Measurements from ENCODE around the gene BAIAP2L2. TPM values are rescaled to one million over a fixed set of nuclear protein-coding genes. Genes with fewer than 3 reads are reported as not detected.
"Not testable (repeated sequence)": the region's sequence is repeated elsewhere in the genome, so short reads cannot be mapped to it uniquely, and the experiment has no call there.

The BAIAP2L2 gene
- total RNA-seq, 4 donors from 2014 or later: 0.59 to 1.7 TPM; not detected in 2

- H3K4me1 ChIP-seq: peaks cover 0 to 3% of the 10 kb centered on the region in 2 donors
- no peaks in the 10 kb centered on the region for H3K36me3 ChIP-seq
- no peaks in the 10 kb centered on the region for H3K27me3 ChIP-seq
- no peak for TF ChIP-seq POLR2A (IDR thresholded peaks at IDR 0.05)
- H3K9me3 ChIP-seq: no peaks in the 10 kb centered on the region
- H3K27ac ChIP-seq: no peak overlapping the region
- no peak for DNase-seq
- intact Hi-C loops (cut with DNase I; ENCODE audit: low total_unique reads): no loop called here
- no peak overlapping the region for H3K4me3 ChIP-seq
These were observed 69.3 kb downstream of the BAIAP2L2 start for GRCh38 chr22:38040953-38041759.

DNA sequence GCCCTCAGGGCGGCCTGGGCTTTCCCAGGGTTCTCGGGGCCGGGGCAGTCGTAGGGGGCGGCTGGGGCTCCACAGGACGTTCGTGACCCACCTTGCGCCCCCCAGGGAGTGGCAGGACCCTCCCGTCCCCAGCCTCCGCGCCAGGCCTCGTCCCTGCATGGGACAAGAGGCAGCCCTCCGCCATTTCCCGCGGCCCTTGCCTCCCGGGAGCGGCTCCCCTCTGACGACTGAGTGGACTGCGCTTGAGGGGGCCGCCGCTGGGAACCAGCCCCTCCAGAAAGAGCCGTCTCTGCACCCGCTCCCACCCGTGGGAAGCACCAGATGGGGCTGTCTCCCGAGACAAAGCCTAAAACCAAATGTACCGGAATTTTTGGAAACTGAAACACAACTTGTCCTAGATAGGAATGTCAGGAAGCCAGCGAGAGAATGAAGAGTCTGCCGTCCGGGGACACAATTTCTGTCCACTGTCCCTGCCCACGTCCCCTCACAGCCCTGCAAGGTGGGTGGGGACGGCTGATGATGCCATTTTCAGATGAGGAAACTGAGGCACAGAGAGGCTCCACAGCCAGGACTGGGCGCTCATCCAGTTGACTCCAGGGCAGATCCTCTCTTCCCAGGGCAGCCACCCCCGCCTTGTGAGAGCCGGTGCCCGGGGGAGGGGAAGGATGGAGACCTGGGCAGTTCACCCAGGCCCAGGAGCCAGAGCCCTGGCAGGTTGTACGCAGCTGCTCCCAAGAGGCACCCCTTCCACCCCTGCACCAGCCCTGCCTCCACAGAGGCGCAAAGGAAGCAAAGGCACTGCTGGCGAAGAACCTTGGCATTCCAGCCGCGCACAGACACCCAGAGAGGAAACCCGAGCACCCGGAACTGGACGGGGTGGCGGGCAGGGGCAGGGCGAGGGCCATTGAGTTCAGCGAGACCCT is 71.3 kb downstream of the BAIAP2L2 start:
- intact Hi-C loops (cut with DNase I; ENCODE audit: low total_unique reads): no loop called here
- Histone ChIP-seq H3K27ac (peak overlapping the region; percentile 36 to 55), H3K4me1 (peaks cover 0 to 6% of the 10 kb centered on the region in 2 donors), H3K9me3 (no peaks in the 10 kb centered on the region), H3K27me3 (no peaks in the 10 kb centered on the region), H3K4me3 (no peak overlapping the region), H3K36me3 (no peaks in the 10 kb centered on the region)
- TF ChIP-seq POLR2A (IDR thresholded peaks at IDR 0.05): no peak
- TF ChIP-seq, protein P1, sequence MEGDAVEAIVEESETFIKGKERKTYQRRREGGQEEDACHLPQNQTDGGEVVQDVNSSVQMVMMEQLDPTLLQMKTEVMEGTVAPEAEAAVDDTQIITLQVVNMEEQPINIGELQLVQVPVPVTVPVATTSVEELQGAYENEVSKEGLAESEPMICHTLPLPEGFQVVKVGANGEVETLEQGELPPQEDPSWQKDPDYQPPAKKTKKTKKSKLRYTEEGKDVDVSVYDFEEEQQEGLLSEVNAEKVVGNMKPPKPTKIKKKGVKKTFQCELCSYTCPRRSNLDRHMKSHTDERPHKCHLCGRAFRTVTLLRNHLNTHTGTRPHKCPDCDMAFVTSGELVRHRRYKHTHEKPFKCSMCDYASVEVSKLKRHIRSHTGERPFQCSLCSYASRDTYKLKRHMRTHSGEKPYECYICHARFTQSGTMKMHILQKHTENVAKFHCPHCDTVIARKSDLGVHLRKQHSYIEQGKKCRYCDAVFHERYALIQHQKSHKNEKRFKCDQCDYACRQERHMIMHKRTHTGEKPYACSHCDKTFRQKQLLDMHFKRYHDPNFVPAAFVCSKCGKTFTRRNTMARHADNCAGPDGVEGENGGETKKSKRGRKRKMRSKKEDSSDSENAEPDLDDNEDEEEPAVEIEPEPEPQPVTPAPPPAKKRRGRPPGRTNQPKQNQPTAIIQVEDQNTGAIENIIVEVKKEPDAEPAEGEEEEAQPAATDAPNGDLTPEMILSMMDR (IDR thresholded peaks at IDR 0.05): no peak
- DNase-seq: no peak

GRCh38 chr22:38038426-38038825 is 72.1 kb downstream of the BAIAP2L2 start:
- H3K27ac ChIP-seq: peak overlapping the region in 1 of 2 donors; percentile 55
- TF ChIP-seq POLR2A (IDR thresholded peaks at IDR 0.05): no peak
- TF ChIP-seq, protein P1 (IDR thresholded peaks at IDR 0.05): no peak
- H3K4me1 ChIP-seq: peaks cover 0 to 9% of the 10 kb centered on the region in 2 donors

GRCh38 chr22:38037367-38038150 is 72.9 kb downstream of the BAIAP2L2 start:
- H3K27ac ChIP-seq; DNase-seq; H3K36me3 ChIP-seq; H3K27me3 ChIP-seq; intact Hi-C loops (cut with DNase I; ENCODE audit: low total_unique reads); H3K4me3 ChIP-seq; H3K9me3 ChIP-seq; H3K4me1 ChIP-seq: not testable (repeated sequence)

More at GRCh38 chr22:38038426-38038825, 72.1 kb downstream of the BAIAP2L2 start:
- intact Hi-C loops (cut with DNase I; ENCODE audit: low total_unique reads): no loop called here
- H3K4me3 ChIP-seq: no peak overlapping the region
- no peaks in the 10 kb centered on the region for H3K9me3 ChIP-seq
- no peaks in the 10 kb centered on the region for H3K27me3 ChIP-seq
- DNase-seq: no peak
- H3K36me3 ChIP-seq: no peaks in the 10 kb centered on the region

- Histone ChIP-seq H3K9me3 (no peaks in the 10 kb centered on the region), H3K4me3 (no peak overlapping the region), H3K36me3 (no peaks in the 10 kb centered on the region), H3K27me3 (no peaks in the 10 kb centered on the region), H3K27ac (no peak overlapping the region), H3K4me1 (peaks cover 0 to 9% of the 10 kb centered on the region in 2 donors)
- no peak for DNase-seq
- no peak for TF ChIP-seq POLR2A (IDR thresholded peaks at IDR 0.05)
- TF ChIP-seq, protein P1 (IDR thresholded peaks at IDR 0.05): no peak
- intact Hi-C loops (cut with DNase I; ENCODE audit: low total_unique reads): no loop called here
These were observed 74.0 kb downstream of the BAIAP2L2 start for GRCh38 chr22:38036392-38037062.

All from uterus (tissue), 4 donors.